SK-N-SH (cell line): ENCODE measurements around the gene CEP112. TPM values are rescaled to one million over a fixed set of nuclear protein-coding genes. Genes with fewer than 3 reads are reported as not detected.
A peak's percentile ranks its signal among the peaks of the same experiment; 100 is the strongest.

Experiments used
- CTCF ChIA-PET: fragments of 300-600, 350-600 bp; formaldehyde crosslinking; extraction: SDS; loops from one replicate; lab custom pipeline; 2021; lab: Yijun Ruan, JAX
- POLR2A ChIA-PET: fragments of 350-600 bp; sonication (Branson Sonifier 250); formaldehyde crosslinking; extraction: SDS; loops from one replicate; lab custom pipeline; 2020; ENCODE audit warnings: antibody characterized with exemption, inconsistent platforms; lab: Yijun Ruan, JAX
- DNase-seq: peaks from one replicate; pipeline ENCODE4 v3.0.0; 2012
- H2AFZ ChIP-seq: fragments of 200-600 bp; sonication (generic); 2 replicates; pipeline ENCODE4 v1.8.1; 2016; ENCODE audit warnings: antibody characterized with exemption, mild to moderate bottlenecking, low read depth
- H3F3A ChIP-seq: fragments of 200-600 bp; sonication (generic); replicated peaks from 2 replicates; pipeline ENCODE3; 2016; ENCODE audit warnings: antibody characterized with exemption, mild to moderate bottlenecking; ENCODE audit not compliant: insufficient read depth
- H3K27ac ChIP-seq, 2 experiments: fragments of 200-500 bp in 1 of 2; fragments of 200-600 bp in 1 of 2; sonication (Bioruptor generic) in 1 of 2; sonication (generic), shearing (Covaris generic) in 1 of 2; 2 replicates each; pipeline versions ENCODE4 v1.5.1 to v1.6.1; 2014 to 2016; ENCODE audit warnings: low read depth in 2 of 2, inconsistent platforms in 1 of 2, low read length in 1 of 2, mild to moderate bottlenecking in 1 of 2, mixed read lengths in 1 of 2
- H3K27me3 ChIP-seq: fragments of 200-600 bp; sonication (generic), shearing (Covaris generic); 2 replicates; pipeline ENCODE4 v1.6.1; 2016; ENCODE audit warnings: mixed run types; ENCODE audit not compliant: insufficient read depth
- H3K36me3 ChIP-seq, 2 experiments: fragments of 200-500 bp in 1 of 2; fragments of 200-600 bp in 1 of 2; sonication (Bioruptor generic) in 1 of 2; sonication (generic) in 1 of 2; replicated peaks in 1 of 2; 2 replicates each; pipeline versions ENCODE3 to v1.5.1; 2014 to 2016; ENCODE audit warnings: low read length in 1 of 2, mild to moderate bottlenecking in 1 of 2; ENCODE audit not compliant: insufficient read depth in 2 of 2, control insufficient read depth in 1 of 2
- H3K4me1 ChIP-seq, 2 experiments: fragments of 200-500 bp in 1 of 2; fragments of 200-600 bp in 1 of 2; sonication (Bioruptor generic) in 1 of 2; sonication (generic), shearing (Covaris generic) in 1 of 2; 2 replicates each; pipeline versions ENCODE4 v1.5.1 to v1.6.1; 2014 to 2016; ENCODE audit warnings: low read depth in 1 of 2, low read length in 1 of 2, mixed run types in 1 of 2; ENCODE audit not compliant: insufficient read depth in 2 of 2, control insufficient read depth in 1 of 2
- H3K4me2 ChIP-seq: fragments of 200-600 bp; sonication (generic), shearing (Covaris generic); 2 replicates; pipeline ENCODE4 v1.6.1; 2017; ENCODE audit warnings: mixed run types
- H3K4me3 ChIP-seq, 2 experiments: fragments of 200-500 bp in 1 of 2; fragments of 200-600 bp in 1 of 2; sonication (Bioruptor generic) in 1 of 2; sonication (generic), shearing (Covaris generic) in 1 of 2; 2 replicates each; pipeline versions ENCODE4 v1.5.1 to v1.8.1; 2014 to 2016; ENCODE audit warnings: low read depth in 2 of 2, inconsistent platforms in 1 of 2, low read length in 1 of 2, mild to moderate bottlenecking in 1 of 2, mixed read lengths in 1 of 2, moderate library complexity in 1 of 2
- H3K79me2 ChIP-seq: fragments of 200-600 bp; sonication (generic); 2 replicates; pipeline ENCODE4 v1.8.1; 2017; ENCODE audit warnings: mild to moderate bottlenecking; ENCODE audit not compliant: insufficient read depth
- H3K9ac ChIP-seq: fragments of 200-600 bp; sonication (generic); 2 replicates; pipeline ENCODE4 v1.6.1; 2017; ENCODE audit warnings: mixed run types
- H3K9me2 ChIP-seq: fragments of 200-600 bp; sonication (generic); 2 replicates; pipeline ENCODE4 v1.6.1; 2017; ENCODE audit warnings: mixed run types
- H3K9me3 ChIP-seq: fragments of 200-600 bp; sonication (generic); 2 replicates; pipeline ENCODE4 v1.6.1; 2017; ENCODE audit warnings: mixed run types, mild to moderate bottlenecking, moderate library complexity
- H4K20me1 ChIP-seq: fragments of 200-600 bp; sonication (generic); 2 replicates; pipeline ENCODE4 v1.6.1; 2017; ENCODE audit warnings: mild to moderate bottlenecking, mixed run types; ENCODE audit not compliant: insufficient read depth
- CTCF ChIP-seq: fragments of 200-600 bp; sonication (generic); IDR thresholded peaks from 2 replicates; pipeline ENCODE4 v1.6.1; 2017; ENCODE audit warnings: antibody characterized with exemption, mild to moderate bottlenecking, moderate library complexity
- ELF1 ChIP-seq: IDR thresholded peaks from 2 replicates; pipeline ENCODE4 v1.4.0; 2012
- FOSL2 ChIP-seq: IDR thresholded peaks from 2 replicates; pipeline ENCODE4 v1.4.0; 2012; ENCODE audit warnings: low read depth, mild to moderate bottlenecking, moderate library complexity, borderline replicate concordance
- FOXJ3 ChIP-seq: sonication (generic); formaldehyde crosslinking; IDR thresholded peaks from 2 replicates; pipeline ENCODE4 v1.5.1; 2020; ENCODE audit warnings: mild to moderate bottlenecking, missing genetic modification reagents
- GABPA ChIP-seq: IDR thresholded peaks from 2 replicates; pipeline ENCODE4 v1.4.0; 2012; ENCODE audit warnings: low read depth, mild to moderate bottlenecking
- GATA2 ChIP-seq: sonication (generic); formaldehyde crosslinking; IDR thresholded peaks from 2 replicates; pipeline ENCODE4 v1.5.0; 2020; ENCODE audit warnings: mild to moderate bottlenecking, missing genetic modification reagents
- MAX ChIP-seq: IDR thresholded peaks from 2 replicates; pipeline ENCODE4 v1.4.0; 2012; ENCODE audit warnings: low read depth
- MXI1 ChIP-seq: IDR thresholded peaks from 2 replicates; pipeline ENCODE4 v1.6.1; 2012; ENCODE audit warnings: mild to moderate bottlenecking, low read depth, low read length, improper control_type of control experiment
- NFIC ChIP-seq: IDR thresholded peaks from 2 replicates; pipeline ENCODE4 v1.4.0; 2012; ENCODE audit warnings: borderline replicate concordance
- RAD21 ChIP-seq: IDR thresholded peaks from 2 replicates; pipeline ENCODE4 v1.6.1; 2012; ENCODE audit warnings: mild to moderate bottlenecking, low read length
- RCOR1 ChIP-seq: fragments of 150-350 bp; IDR thresholded peaks from 2 replicates; pipeline ENCODE4 v1.6.1; 2017; ENCODE audit warnings: antibody characterized with exemption, low read length
- RFX5 ChIP-seq: IDR thresholded peaks from 2 replicates; pipeline ENCODE4 v1.6.1; 2012; ENCODE audit warnings: mild to moderate bottlenecking, improper control_type of control experiment, low read length
- YY1 ChIP-seq: IDR thresholded peaks from 2 replicates; pipeline ENCODE4 v1.4.0; 2012; ENCODE audit warnings: low read depth, mild to moderate bottlenecking
- WGBS: methylation state at CpG from one replicate; pipeline ENCODE4 v1.1.6; 2017; ENCODE audit warnings: low lambda C conversion rate; 5-methylcytosine and 5-hydroxymethylcytosine counted together
- polyA plus RNA-seq, 3 experiments: library from polyadenylated mRNA; depleted of rRNA; stranded (reverse); fragments of >200 nt; gene quantifications; 2 replicates each; pipeline ENCODE4 v1.2.3, GENCODE V29; 2012
- TF ChIP-seq, protein P1 (sequence below): IDR thresholded peaks from 2 replicates; pipeline ENCODE4 v1.4.0; 2012; ENCODE audit warnings: low read depth, borderline replicate concordance

Gene CEP112
- polyA plus RNA-seq, 1 of the 3 experiments (the other 2 are of a cell fraction): 7.9 TPM

DNA sequence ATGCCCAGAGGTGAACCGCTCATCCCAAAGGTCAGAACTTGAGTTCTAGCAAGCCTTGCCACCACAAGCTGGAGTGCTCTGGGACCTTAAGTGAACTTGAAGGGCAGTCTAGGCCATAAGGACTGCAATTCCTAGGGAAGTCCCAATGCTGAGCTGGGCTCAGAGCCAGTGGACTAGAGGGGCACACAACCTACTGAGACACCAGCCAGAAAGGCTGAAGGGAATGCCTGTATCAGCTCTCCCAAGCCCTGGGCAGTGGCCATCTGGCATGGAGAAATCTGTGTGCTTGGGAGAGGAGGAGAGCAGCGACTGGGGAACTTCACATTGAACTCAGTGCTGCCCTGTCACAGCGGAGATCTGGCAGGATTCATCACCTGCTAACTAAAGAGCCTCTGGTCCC lies 201.3 kb downstream of the CEP112 start:
- 87% methylated on average over 3 of the region's 3 CpGs for WGBS
- DNase-seq: no peak
- no peaks in the 10 kb centered on the region for H4K20me1 ChIP-seq
- H3K4me2 ChIP-seq: no peak overlapping the region
- no peak overlapping the region for H3K27ac ChIP-seq
- H3K27me3 ChIP-seq: no peaks in the 10 kb centered on the region
- H3K9ac ChIP-seq: no peak overlapping the region
- no peaks in the 10 kb centered on the region for H3F3A ChIP-seq
- H3K79me2 ChIP-seq: no peaks in the 10 kb centered on the region
- no peak overlapping the region for H2AFZ ChIP-seq
- ChIA-PET CTCF (no interaction called here), POLR2A (no interaction called here)
- no peak for TF ChIP-seq RFX5
- no peak for TF ChIP-seq RCOR1
- H3K9me3 ChIP-seq: peaks cover 15% of the 10 kb centered on the region; the same call in 1 of the 2 replicates
- peaks cover 0 to 2% of the 10 kb centered on the region in 2 experiments for H3K36me3 ChIP-seq
- H3K9me2 ChIP-seq: no peaks in the 10 kb centered on the region
- H3K4me3 ChIP-seq: no peak overlapping the region
- peaks cover 0 to 6% of the 10 kb centered on the region in 2 experiments; a peak in 1 of 4 replicates for H3K4me1 ChIP-seq

DNA sequence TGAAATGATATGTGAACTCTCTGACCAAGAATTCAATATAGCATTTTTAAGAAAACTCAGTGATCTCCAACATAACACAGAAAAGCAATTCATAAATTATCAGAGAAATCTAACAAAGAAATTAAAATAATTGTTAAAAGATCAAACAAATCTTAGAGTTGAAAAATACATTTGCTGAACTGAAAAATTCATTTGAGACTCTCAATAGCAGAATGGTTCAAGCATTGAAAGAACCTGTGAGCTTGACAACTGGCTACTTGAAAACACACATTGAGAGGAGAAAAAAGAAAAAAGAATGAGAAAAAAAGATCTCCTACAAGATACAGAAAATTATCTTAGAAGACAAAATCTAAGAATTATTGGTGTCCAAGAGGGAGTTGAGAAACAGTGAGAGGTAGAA lies 203.5 kb downstream of the CEP112 start:
- H3K27ac ChIP-seq: no peak overlapping the region
- no peak overlapping the region for H3K9ac ChIP-seq
- no peaks in the 10 kb centered on the region for H3K9me2 ChIP-seq
- H2AFZ ChIP-seq: no peak overlapping the region
- no peaks in the 10 kb centered on the region for H3F3A ChIP-seq
- peaks cover 0 to 6% of the 10 kb centered on the region in 2 experiments; a peak in 2 of 4 replicates for H3K4me1 ChIP-seq
- peaks cover 15% of the 10 kb centered on the region; the same call in 1 of the 2 replicates for H3K9me3 ChIP-seq
- H3K4me2 ChIP-seq: no peak overlapping the region
- CTCF ChIA-PET: interaction anchor here (0.5 to 1.3 kb wide), 2 partner anchors 9 to 28 kb away, joined by 3 read pairs; no protein-coding TSS in a partner anchor
- no peak overlapping the region for H3K4me3 ChIP-seq
- no peak for TF ChIP-seq YY1
- TF ChIP-seq MXI1: no peak
- no peak for TF ChIP-seq FOSL2
- TF ChIP-seq MAX: no peak
- TF ChIP-seq FOXJ3 (CRISPR knock-in tag): no peak
- no peak for TF ChIP-seq GATA2 (CRISPR knock-in tag)
- POLR2A ChIA-PET: no interaction called here
- H3K36me3 ChIP-seq: peaks cover 0 to 2% of the 10 kb centered on the region in 2 experiments
- DNase-seq: no peak
- no peaks in the 10 kb centered on the region for H3K27me3 ChIP-seq
- H4K20me1 ChIP-seq: no peaks in the 10 kb centered on the region
- H3K79me2 ChIP-seq: no peaks in the 10 kb centered on the region

- WGBS: 78% methylated on average over 2 of the region's 2 CpGs
Measured at GRCh38 chr17:65987988-65988387, 203.9 kb downstream of the CEP112 start.

More at GRCh38 chr17:65987988-65988387, 203.9 kb downstream of the CEP112 start:
- ChIA-PET CTCF (interaction anchor here (0.9 to 1.6 kb wide), 4 partner anchors 9 to 694 kb away, joined by 3 to 7 read pairs (median 3); no protein-coding TSS in a partner anchor), POLR2A (no interaction called here)
- peaks cover 15% of the 10 kb centered on the region; the same call in 1 of the 2 replicates for H3K9me3 ChIP-seq
- no peaks in the 10 kb centered on the region for H3K79me2 ChIP-seq
- H2AFZ ChIP-seq: no peak overlapping the region
- H3K36me3 ChIP-seq: peaks cover 0 to 2% of the 10 kb centered on the region in 2 experiments
- no peak overlapping the region; a peak in 1 of 4 replicates for H3K4me3 ChIP-seq
- H3K9me2 ChIP-seq: no peaks in the 10 kb centered on the region
- H3K4me1 ChIP-seq: peaks cover 0 to 6% of the 10 kb centered on the region in 2 experiments; a peak in 2 of 4 replicates
- DNase-seq: no peak
- H3K9ac ChIP-seq: no peak overlapping the region
- no peaks in the 10 kb centered on the region for H3K27me3 ChIP-seq
- no peak overlapping the region for H3K4me2 ChIP-seq
- H4K20me1 ChIP-seq: no peaks in the 10 kb centered on the region
- TF ChIP-seq RAD21 (peak; percentile 66), MAX (no peak), ELF1 (no peak), CTCF (peak; percentile 61), GABPA (no peak), NFIC (no peak), GATA2 (CRISPR knock-in tag) (no peak), MXI1 (no peak), FOXJ3 (CRISPR knock-in tag) (no peak)
- TF ChIP-seq, protein P1, sequence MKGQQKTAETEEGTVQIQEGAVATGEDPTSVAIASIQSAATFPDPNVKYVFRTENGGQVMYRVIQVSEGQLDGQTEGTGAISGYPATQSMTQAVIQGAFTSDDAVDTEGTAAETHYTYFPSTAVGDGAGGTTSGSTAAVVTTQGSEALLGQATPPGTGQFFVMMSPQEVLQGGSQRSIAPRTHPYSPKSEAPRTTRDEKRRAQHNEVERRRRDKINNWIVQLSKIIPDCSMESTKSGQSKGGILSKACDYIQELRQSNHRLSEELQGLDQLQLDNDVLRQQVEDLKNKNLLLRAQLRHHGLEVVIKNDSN: no peak
- no peak overlapping the region for H3K27ac ChIP-seq
- no peaks in the 10 kb centered on the region for H3F3A ChIP-seq
